Measurements from ENCODE around the gene ITLN2.
"Not testable (repeated sequence)": the region's sequence is repeated elsewhere in the genome, so short reads cannot be mapped to it uniquely, and the experiment has no call there.

ITLN2 gene

DNA sequence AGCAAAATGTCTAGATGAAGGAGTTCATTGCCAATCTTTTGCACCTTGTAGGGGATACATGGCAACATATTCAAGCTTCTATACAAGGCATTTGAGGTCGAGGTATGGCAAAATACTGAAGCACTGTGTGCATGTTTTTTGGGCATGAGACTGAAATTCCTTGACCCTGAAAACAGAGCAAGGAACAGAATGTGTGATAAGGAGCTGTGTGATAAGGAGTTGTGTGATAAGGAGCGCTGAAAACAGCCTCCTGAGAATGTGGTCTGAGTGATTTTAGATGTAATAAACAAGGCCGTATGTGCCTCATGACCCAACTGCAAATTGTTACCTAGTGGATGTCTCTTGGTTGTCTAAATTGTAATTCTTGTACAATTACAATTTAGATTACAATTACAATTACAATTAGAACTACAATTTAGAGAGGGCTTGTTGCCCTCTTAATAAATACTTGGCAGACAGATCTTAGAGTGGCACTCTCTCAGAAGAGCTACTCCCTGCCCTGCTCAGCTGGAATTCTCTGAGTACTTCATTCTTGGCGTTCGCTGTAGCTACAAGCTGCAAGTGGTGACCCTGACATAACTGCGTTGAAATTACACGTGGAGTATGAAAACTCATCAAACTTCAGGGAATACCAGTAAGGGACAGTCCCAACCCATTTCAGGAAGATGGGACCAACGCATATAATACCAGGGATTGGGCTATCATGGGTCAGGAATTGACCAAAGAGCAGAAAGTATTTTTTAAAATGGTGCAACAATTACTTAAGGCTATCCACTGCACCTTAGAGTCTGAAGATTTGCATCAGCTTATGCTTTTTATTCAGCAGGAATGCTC lies 49.6 kb downstream of the ITLN2 start:
- H3K4me3 ChIP-seq (ENCODE audit: low read depth, low read length): no peak overlapping the region
- in situ Hi-C loops (cut with HindIII; ENCODE audit: low sequenced_read_pairs): no loop called here
- no peak for DNase-seq (ENCODE audit: low read depth, low spot score)
- TF ChIP-seq, protein P1, sequence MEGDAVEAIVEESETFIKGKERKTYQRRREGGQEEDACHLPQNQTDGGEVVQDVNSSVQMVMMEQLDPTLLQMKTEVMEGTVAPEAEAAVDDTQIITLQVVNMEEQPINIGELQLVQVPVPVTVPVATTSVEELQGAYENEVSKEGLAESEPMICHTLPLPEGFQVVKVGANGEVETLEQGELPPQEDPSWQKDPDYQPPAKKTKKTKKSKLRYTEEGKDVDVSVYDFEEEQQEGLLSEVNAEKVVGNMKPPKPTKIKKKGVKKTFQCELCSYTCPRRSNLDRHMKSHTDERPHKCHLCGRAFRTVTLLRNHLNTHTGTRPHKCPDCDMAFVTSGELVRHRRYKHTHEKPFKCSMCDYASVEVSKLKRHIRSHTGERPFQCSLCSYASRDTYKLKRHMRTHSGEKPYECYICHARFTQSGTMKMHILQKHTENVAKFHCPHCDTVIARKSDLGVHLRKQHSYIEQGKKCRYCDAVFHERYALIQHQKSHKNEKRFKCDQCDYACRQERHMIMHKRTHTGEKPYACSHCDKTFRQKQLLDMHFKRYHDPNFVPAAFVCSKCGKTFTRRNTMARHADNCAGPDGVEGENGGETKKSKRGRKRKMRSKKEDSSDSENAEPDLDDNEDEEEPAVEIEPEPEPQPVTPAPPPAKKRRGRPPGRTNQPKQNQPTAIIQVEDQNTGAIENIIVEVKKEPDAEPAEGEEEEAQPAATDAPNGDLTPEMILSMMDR (IDR thresholded peaks at IDR 0.05; ENCODE audit: low read depth, low read length): no peak

DNA sequence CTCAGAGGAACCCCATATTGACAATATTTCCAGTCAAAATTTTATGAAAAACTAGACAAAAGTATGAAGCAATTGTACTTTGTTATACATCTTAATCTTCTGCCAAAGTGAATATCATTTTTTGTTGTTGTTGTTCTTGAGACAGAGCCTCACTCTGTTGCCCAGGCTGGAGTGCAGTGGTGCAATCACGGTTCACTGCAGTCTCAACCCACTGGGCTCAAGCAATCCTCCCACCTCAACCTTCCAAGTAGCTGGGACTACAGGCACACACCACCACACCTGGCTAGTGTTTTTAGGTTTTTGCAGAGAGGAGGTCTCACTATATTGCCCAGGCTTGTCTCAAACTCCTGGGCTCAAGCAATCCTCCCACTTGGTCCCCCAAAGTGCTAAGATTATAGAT lies 52.4 kb downstream of the ITLN2 start:
- DNase-seq (ENCODE audit: low read depth, low spot score); H3K4me3 ChIP-seq (ENCODE audit: low read depth, low read length); in situ Hi-C loops (cut with HindIII; ENCODE audit: low sequenced_read_pairs): not testable (repeated sequence)

DNA sequence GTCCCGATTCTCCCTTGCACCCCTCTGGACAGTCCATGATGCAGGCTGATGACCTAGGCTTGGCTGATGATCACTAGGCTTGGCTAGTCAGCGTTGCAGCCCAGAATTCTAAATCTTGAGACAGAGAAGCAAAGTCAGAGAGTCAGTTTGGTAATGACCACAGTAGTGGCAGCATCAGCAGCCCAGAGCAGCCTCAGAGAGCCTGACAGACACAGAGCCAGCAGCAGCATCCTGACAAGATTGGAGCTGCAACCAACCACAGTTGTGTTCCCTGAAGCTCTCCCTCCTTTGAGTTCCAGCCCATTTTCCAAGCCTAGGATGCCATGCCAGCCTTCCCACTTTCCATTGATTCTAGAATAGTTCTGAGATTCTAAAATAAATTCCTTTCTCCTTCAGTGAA lies 52.8 kb downstream of the ITLN2 start:
- TF ChIP-seq, protein P1 (IDR thresholded peaks at IDR 0.05; ENCODE audit: low read depth, low read length): no peak
- no peak overlapping the region for H3K4me3 ChIP-seq (ENCODE audit: low read depth, low read length)
- in situ Hi-C loops (cut with HindIII; ENCODE audit: low sequenced_read_pairs): no loop called here
- no peak for DNase-seq (ENCODE audit: low read depth, low spot score)

DNA sequence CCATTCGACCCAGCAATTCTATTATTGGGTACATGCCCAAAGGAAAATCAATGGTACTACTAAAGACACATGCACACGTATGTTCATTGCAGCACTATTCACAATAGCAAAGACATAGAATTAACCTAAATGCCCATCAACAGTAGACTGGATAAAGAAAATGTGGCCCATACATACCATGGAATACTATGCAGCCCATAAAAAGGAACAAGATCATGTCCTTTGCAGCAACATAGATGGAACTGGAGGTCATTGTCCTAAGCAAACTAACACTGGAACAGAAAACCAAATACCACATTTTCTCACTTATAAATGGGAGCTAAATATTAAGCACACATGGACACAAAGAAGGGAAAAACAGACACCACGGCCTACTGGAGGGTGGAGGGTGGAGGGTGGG lies 53.9 kb downstream of the ITLN2 start:
- DNase-seq (ENCODE audit: low read depth, low spot score); H3K4me3 ChIP-seq (ENCODE audit: low read depth, low read length); in situ Hi-C loops (cut with HindIII; ENCODE audit: low sequenced_read_pairs): not testable (repeated sequence)
